Mesodermal cell (in vitro differentiated cells): ENCODE data around the gene ZNF599.

Experiments
- H3K27ac ChIP-seq: 2 replicates; pipeline ENCODE4 v1.7.0; 2013; ENCODE audit warnings: mild to moderate bottlenecking, low read depth, low read length, moderate library complexity; ENCODE audit not compliant: severe bottlenecking
- H3K36me3 ChIP-seq: 2 replicates; pipeline ENCODE4 v1.7.1; 2013; ENCODE audit warnings: mild to moderate bottlenecking, low read length, moderate library complexity; ENCODE audit not compliant: control insufficient read depth, insufficient read depth
- H3K4me1 ChIP-seq: one replicate; pipeline ENCODE4 v1.7.1; 2013; ENCODE audit warnings: mild to moderate bottlenecking, low read length; ENCODE audit not compliant: insufficient read depth, control insufficient read depth, poor library complexity, severe bottlenecking
- H3K4me3 ChIP-seq: 2 replicates; pipeline ENCODE4 v1.7.0; 2013; ENCODE audit warnings: low read length, control low read depth, mild to moderate bottlenecking; ENCODE audit not compliant: insufficient read depth, poor library complexity, severe bottlenecking; ENCODE audit errors: extremely low read depth
- H3K9me3 ChIP-seq: 2 replicates; pipeline ENCODE4 v1.7.1; 2013; ENCODE audit warnings: mild to moderate bottlenecking, low read length, moderate library complexity; ENCODE audit not compliant: control insufficient read depth
- WGBS, 2 experiments: methylation state at CpG; one replicate each; pipeline ENCODE4 v1.1.5; 2013; ENCODE audit warnings: missing lambda C conversion rate in 2 of 2; ENCODE audit not compliant: insufficient coverage in 2 of 2; 5-methylcytosine and 5-hydroxymethylcytosine counted together

ZNF599 gene

DNA sequence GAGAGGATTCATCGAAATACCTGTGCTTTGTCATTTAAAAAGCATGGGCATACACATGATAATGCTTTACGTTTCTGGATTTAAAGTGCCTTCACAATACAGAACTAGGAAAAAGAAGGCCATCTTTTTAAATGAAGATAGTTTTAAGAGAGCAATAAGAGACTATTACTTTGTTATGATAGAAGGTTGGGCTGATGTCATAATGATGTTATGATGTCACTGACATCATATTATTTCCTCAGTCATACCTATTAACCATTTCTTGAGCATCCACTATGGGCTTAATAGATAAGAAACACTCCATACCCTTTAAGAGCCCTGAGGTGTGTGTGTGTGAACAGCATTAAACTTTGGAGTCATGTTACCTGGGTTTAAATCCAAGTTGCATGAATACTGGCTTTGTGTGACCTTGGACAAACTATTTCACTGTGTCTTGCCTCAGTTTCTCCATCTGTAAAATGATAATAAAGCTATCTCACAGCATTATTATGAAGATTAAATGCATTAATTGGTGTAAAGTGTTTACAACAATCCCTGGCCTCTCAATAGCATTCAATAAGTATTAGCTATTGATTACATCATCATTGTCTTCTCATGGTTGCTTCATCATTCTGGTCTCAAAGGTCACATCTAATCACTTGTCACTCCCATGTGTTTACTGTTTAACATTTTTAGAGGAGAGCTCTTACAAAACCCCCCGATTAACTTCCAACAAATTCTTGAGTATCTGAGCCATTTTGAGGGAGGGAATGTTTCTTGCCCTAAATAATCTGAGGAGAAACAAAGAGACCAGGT is 27.9 kb downstream of the ZNF599 start:
- H3K27ac ChIP-seq = no peak overlapping the region
- no peaks in the 10 kb centered on the region for H3K4me1 ChIP-seq
- peaks cover 3% of the 10 kb centered on the region for H3K9me3 ChIP-seq
- 78 to 100% methylated on average over 1 of the region's 3 CpGs for WGBS, 2 experiments
- no peak overlapping the region for H3K4me3 ChIP-seq
- H3K36me3 ChIP-seq = peaks cover 13% of the 10 kb centered on the region

DNA sequence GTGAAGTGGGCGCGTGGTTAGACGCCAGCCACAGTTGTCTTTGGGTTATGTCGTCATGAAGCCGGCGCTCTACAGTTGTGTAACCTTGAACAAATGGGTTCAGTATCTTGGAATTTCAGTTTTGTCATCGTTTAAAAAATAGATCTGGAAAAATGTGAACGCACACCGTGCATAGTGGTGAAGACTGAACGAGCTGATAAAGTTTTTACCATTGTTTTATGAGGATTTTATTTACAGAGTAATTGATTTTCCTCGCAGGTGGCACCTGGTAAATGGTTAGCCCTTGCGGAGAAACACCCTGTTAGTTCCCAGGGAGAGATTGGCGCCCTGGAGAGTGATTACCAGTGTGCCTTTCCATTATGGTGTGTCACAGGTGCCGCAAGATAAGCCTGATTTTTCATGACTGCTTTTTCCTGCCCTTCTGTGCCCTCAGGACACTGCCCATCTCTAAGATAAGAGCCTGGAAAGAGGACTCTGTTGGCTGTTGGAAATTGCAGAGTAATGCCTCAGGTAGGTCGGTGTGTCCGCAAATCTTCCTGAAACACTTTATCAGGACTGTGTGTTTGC is 38.4 kb downstream of the ZNF599 start:
- WGBS, 2 experiments = 33 to 42% methylated on average over 8 to 16 of the region's 16 CpGs
- peaks cover 31% of the 10 kb centered on the region for H3K36me3 ChIP-seq
- no peaks in the 10 kb centered on the region for H3K9me3 ChIP-seq
- H3K27ac ChIP-seq = peak overlapping the region; percentile 98
- peak overlapping the region; percentile 64 for H3K4me3 ChIP-seq
- H3K4me1 ChIP-seq = peaks cover 3% of the 10 kb centered on the region

DNA sequence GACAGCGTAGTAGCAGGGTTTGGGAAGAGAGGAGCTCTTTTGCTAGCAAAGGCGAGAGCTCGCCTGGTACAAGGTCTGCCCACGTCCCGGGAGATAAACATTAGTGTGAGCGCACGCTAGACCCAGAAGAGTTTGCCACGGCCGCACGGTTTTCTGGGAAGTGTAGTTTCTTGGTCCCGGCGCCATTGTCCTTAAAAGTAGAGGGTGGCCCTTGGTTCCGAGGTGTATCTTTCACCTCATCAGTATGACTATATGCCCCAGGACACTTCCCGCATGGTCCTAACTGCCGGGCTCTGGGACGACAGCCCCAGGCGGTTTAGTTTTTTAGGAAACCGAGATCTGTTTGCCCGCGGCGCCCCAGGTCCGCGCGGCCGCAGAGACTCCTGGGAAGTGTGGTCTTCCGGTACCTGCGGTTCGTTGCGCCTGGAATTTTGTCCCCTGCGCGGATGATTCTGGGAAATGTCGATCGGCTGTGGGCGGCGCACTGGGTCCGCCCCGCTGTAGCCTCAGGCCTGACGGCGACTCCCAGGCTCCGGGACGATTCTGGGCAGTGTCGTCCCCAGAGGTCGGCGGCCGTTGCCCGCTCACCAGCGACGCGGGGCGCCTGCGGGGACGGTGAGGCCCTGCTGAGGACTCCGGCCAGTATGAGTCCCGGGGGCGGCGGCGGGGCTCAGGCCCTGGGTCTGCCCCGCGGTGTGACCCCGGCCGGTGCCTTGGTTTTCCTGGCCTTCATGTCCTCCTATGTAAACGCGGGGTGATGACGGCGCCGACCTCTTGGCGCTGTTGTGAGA is 39.1 kb downstream of the ZNF599 start, which contains the start of gene ZNF181:
Gene ZNF181, plus strand, starts transcription at position 498 of the 791 bp plus-strand sequence. CDS start 795 bp downstream, outside the sequence.
- H3K4me1 ChIP-seq = peaks cover 3% of the 10 kb centered on the region
- H3K4me3 ChIP-seq = peak within 1 kb of the TSS; percentile 64
- WGBS, 2 experiments = 1% methylated on average over 52 to 67 of the region's 67 CpGs
- no peaks in the 10 kb centered on the region for H3K9me3 ChIP-seq
- peaks cover 25% of the 10 kb centered on the region for H3K36me3 ChIP-seq
- H3K27ac ChIP-seq = peak within 1 kb of the TSS; percentile 98

DNA sequence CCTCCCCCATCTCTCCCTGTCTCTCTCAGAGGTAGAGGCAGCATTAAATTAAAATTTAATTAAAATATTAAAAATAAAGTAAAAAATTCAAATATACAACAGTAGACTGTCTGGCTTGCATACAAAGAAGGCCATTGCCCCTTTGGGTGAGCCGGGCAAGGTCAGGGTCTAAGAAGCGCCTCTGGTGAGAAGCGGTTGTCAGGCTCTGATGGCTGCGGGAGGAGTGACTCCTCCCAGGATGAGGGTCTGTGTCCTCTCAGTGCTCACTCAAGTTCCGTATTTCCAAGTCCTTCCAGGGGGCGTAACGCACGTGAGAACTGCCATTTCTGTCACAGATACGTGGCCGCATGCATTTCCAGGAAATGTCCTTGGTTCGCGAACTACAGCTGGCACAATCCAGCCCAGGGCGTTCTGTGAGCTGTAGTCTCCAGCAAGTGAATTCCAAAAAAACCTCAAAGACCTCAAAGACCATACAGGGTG is 39.7 kb downstream of the ZNF599 start:
- Histone ChIP-seq H3K9me3 (no peaks in the 10 kb centered on the region), H3K27ac (peak overlapping the region; percentile 98), H3K36me3 (peaks cover 19% of the 10 kb centered on the region), H3K4me1 (peaks cover 3% of the 10 kb centered on the region), H3K4me3 (peak overlapping the region; percentile 64)
- WGBS, 2 experiments = 1 to 9% methylated on average over 9 to 12 of the region's 13 CpGs

DNA sequence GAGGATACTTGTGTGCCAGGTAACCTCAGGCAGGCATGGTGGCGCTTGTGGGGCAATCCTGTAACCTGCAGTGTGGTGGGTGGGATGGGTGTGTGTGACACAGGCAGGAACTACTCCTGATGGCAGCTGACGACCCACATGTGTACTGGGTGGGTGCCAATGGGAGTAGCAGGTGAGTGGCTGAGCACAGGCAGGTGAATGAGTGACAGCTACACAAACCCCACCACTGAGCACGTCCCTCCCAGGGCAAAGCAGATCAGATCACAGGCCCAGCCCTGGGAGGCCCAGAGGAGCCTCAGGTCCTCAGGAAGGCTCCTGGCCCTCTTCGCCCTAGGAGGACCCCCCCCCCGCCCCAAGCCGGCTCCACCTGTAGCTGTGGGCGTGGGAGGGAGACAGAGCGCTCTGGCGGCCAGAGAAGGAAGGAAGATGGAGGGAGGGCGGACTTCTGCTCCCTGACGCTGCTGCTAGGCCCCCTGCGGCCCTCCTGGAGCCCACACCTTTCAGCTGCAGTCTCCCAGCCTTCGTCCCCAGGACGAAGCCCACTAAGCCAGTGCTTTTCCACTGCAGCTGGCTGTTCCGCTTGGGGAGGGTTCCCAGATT is 40.3 kb downstream of the ZNF599 start:
- Histone ChIP-seq H3K4me1 (peaks cover 3% of the 10 kb centered on the region), H3K27ac (no peak overlapping the region), H3K9me3 (no peaks in the 10 kb centered on the region), H3K36me3 (peaks cover 13% of the 10 kb centered on the region), H3K4me3 (peak overlapping the region; percentile 64)
- WGBS, 2 experiments = 65 to 78% methylated on average over 7 of the region's 15 CpGs

DNA sequence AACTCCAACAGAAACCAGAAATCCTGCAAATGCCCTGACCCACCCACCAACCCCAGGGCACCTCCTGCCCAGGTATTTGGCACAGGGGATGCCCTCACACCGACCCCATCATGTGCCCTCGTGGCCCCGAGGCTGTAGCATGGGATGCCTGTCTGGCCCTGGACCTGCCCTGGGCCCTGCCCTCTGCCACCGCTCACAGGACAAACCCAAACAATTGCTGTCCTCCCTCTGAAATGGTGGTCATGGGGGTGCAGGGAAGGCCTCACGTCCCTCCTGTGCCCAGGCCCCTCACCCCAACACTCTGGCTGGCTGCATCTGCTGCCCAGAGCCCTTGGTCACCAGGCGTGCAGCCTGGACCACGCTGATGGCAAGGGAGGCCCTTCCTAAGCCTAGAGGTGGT is 41.1 kb downstream of the ZNF599 start:
- no peaks in the 10 kb centered on the region for H3K9me3 ChIP-seq
- H3K4me3 ChIP-seq = no peak overlapping the region
- peaks cover 3% of the 10 kb centered on the region for H3K4me1 ChIP-seq
- H3K36me3 ChIP-seq = peaks cover 10% of the 10 kb centered on the region
- H3K27ac ChIP-seq = no peak overlapping the region
- whole genome bisulfite sequencing, 2 experiments = 55 to 59% methylated on average over 3 to 5 of the region's 7 CpGs

DNA sequence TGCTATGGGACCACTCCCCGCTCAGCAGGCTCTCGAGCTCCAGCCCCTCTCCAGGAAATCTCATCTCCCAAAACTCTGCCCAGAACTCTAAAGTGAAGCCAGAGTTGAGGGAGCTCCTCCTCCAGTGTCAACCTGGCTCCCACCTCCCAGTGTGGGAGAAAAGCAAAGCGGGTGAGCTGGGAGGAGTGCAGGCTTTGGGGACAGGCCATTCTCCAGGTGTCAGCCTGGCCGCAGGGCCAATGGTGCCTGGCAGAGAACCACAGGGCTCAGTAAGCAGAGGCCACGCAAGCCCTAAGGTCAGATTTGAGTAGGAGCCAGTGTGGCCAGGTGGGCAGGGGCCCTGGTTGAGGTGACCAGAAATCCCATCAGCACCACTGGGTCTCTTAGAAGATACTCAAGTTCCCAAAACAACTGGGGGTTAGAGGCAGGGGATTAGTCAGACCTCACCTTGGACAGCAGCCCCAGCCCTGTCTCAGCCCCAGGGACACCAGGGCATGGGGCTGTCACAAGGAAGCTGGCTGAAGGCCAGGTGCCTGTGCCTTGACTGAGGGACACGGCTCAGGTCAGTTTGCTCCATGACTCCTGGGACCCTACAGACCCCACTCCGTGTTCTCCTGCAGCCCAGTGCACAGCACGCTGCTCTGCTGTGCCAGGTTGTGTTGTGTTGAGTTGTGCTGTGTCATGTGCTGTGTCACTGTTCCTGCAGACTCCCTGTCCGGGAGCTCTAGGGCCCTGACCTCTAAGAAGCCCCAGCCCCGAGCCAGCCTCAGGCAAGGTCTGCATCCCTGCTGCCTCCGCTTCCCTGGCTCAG is 41.8 kb downstream of the ZNF599 start:
- Histone ChIP-seq H3K27ac (no peak overlapping the region), H3K4me1 (peaks cover 3% of the 10 kb centered on the region), H3K36me3 (peaks cover 6% of the 10 kb centered on the region), H3K4me3 (no peak overlapping the region), H3K9me3 (no peaks in the 10 kb centered on the region)
- 87 to 93% methylated on average over 9 to 11 of the region's 11 CpGs for WGBS, 2 experiments

DNA sequence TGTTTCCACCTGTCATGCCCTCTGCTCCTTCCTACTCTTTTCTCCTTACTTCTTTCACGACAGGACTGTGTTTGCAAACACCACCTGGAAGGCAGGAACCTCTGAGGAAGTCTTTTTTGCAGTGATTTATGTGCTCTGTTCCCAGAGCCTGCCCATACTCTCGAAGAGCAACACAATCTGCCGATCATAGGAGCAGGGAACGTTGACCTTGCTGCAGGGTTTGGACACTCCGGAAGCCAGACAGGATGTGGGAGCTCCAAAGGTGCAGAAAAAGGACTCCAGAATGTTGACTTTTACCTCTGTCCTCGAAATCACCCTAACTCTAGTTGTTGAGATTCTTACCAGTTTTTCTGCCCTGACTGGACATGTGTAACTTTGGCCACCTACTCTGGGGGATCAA is 47.6 kb downstream of the ZNF599 start:
- Histone ChIP-seq H3K27ac (no peak overlapping the region), H3K4me3 (no peak overlapping the region), H3K36me3 (no peaks in the 10 kb centered on the region), H3K4me1 (no peaks in the 10 kb centered on the region), H3K9me3 (no peaks in the 10 kb centered on the region)
- 75 to 86% methylated on average over 4 to 5 of the region's 6 CpGs for WGBS, 2 experiments

DNA sequence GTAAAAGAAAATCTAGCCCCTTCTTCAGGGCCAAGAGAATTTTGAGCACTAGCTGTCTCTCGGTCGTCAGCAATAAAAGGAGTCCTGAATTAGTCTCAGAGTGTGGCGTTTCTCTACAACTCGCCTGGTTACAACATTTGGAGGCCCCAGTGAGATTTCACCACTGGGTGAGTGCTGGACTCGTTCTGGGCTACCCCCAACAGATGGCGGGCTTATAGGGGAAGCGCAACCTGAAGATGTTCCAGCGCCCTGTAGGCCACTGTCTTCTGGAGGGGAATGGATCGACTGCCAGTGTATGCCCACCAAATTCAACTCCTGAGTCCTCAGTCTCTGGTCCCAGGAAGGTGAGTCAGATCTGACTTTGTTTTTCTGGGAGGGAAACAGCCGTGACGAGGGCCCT is 50.7 kb downstream of the ZNF599 start:
- no peak overlapping the region for H3K4me3 ChIP-seq
- 62 to 74% methylated on average over 9 of the region's 11 CpGs for WGBS, 2 experiments
- no peaks in the 10 kb centered on the region for H3K36me3 ChIP-seq
- no peaks in the 10 kb centered on the region for H3K4me1 ChIP-seq
- no peak overlapping the region for H3K27ac ChIP-seq
- H3K9me3 ChIP-seq = no peaks in the 10 kb centered on the region

DNA sequence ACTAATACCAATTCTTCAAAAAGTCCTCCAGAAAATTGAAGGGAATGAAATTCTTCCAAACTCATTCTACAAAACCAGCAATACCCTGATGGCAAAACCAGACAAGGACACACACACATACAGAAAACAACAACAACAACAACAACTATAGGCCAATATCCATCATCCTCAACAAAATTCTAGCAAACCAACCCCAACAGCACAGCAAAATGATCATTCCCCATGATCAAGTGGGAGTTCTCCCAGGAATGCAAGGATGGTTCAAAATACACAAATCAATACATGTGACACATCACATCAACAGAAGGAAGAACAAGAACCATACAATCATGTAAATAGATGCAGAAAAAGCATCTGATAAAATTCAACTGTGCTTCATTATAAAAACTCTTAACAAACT is 57.7 kb downstream of the ZNF599 start:
- no peaks in the 10 kb centered on the region for H3K36me3 ChIP-seq
- peaks cover 15% of the 10 kb centered on the region for H3K9me3 ChIP-seq
- H3K4me3 ChIP-seq = no peak overlapping the region
- H3K4me1 ChIP-seq = no peaks in the 10 kb centered on the region
- H3K27ac ChIP-seq = no peak overlapping the region
